Vagina (tissue), 2 donors: ENCODE data around the gene PSME2.

Experiments
- CTCF ChIP-seq, 3 experiments: fragments of 450-650 bp in 2 of 3; fragments of 200-600 bp in 1 of 3; sonication (generic) in 1 of 3; IDR thresholded peaks; one replicate each; pipeline ENCODE4 v1.5.1; 2017 to 2019; ENCODE audit warnings: antibody characterized with exemption in 3 of 3, mild to moderate bottlenecking in 2 of 3, moderate library complexity in 2 of 3
- POLR2A ChIP-seq, 2 donors: fragments of 450-650 bp; IDR thresholded peaks; one replicate each; pipeline ENCODE4 v1.6.1; 2017; ENCODE audit warnings: antibody characterized with exemption in 2 of 2, mild to moderate bottlenecking in 2 of 2, moderate library complexity in 2 of 2

- no peak for TF ChIP-seq CTCF (IDR thresholded peaks at IDR 0.05)
- TF ChIP-seq POLR2A (IDR thresholded peaks at IDR 0.05): no peak
These were observed 46.5 kb upstream of the PSME2 start for GRCh38 chr14:24192933-24193332.
